ENCODE results near the gene LRFN3. TPM values are rescaled to one million over a fixed set of nuclear protein-coding genes. Genes with fewer than 3 reads are reported as not detected.
A peak's percentile ranks its signal among the peaks of the same experiment; 100 is the strongest.

LRFN3 gene
- total RNA-seq, 4 donors from 2014 or later, result 6.7 to 18.5 (median 9.1) TPM

DNA sequence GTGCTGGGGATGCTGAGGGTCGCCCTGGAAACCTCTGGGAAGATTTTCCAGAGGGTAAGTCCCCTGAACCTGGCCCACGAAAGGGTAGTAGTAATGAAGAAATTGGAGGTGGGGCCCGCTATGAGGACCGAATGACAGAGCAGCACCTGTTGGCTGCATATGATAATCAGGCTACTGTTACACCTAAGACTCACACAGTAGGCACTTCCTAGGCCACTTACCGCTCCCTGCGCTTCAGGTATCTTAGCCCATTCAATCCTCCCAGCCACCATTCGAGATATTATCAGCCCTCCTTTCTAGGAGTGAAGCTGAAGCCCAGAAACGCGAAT, 4.3 kb upstream of the LRFN3 start:
- no peak for ATAC-seq
- no peaks in the 10 kb centered on the region for H3K9me3 ChIP-seq
- H3K4me3 ChIP-seq, result no peak overlapping the region
- H3K27me3 ChIP-seq, result no peaks in the 10 kb centered on the region
- 0 to 4% methylated on average over 1 to 9 of the region's 9 CpGs for WGBS, 2 donors (ENCODE audit: low coverage in 1 of 2)
- TF ChIP-seq POLR2A (IDR thresholded peaks at IDR 0.05) (no peak), EP300 (IDR thresholded peaks at IDR 0.05) (no peak), POLR2AphosphoS5 (IDR thresholded peaks at IDR 0.05) (no peak)
- TF ChIP-seq, protein P1, sequence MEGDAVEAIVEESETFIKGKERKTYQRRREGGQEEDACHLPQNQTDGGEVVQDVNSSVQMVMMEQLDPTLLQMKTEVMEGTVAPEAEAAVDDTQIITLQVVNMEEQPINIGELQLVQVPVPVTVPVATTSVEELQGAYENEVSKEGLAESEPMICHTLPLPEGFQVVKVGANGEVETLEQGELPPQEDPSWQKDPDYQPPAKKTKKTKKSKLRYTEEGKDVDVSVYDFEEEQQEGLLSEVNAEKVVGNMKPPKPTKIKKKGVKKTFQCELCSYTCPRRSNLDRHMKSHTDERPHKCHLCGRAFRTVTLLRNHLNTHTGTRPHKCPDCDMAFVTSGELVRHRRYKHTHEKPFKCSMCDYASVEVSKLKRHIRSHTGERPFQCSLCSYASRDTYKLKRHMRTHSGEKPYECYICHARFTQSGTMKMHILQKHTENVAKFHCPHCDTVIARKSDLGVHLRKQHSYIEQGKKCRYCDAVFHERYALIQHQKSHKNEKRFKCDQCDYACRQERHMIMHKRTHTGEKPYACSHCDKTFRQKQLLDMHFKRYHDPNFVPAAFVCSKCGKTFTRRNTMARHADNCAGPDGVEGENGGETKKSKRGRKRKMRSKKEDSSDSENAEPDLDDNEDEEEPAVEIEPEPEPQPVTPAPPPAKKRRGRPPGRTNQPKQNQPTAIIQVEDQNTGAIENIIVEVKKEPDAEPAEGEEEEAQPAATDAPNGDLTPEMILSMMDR (IDR thresholded peaks at IDR 0.05), result no peak
- peaks cover 2 to 27% (median 15%) of the 10 kb centered on the region in 3 donors for H3K4me1 ChIP-seq
- H3K36me3 ChIP-seq, result no peaks in the 10 kb centered on the region
- peak overlapping the region in 2 of 4 donors; percentile 32 to 51 for H3K27ac ChIP-seq

DNA sequence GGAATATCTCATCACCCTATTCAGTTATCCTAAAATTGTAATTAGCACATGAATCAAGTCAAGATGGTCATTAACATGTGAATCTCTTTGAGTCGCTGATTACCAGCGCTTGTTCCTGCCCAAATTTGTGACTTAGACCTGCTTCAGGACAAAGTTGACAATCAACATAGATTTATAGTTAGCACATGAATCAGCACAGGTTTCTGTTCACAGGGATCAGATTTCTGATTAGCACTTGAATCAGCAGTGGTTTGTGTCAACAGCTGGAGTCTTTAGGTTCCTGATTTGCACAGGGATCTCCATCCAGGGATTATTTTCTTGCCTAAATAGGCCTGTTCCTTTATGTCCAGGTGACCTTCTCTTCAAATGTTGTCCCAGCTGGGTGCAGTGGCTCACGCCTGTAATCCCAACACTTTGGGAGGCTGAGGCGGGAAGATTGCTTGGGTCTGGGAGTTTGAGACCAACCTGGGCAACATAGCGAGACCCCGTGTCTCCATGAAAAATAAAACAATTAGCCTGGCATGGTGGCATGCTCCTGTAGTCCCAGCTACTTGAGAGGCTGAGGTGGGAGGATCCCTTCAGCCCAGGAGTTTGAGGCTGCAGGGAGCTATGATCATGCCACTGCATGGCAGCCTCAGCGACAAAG, 3.8 kb upstream of the LRFN3 start:
- TF ChIP-seq POLR2A (IDR thresholded peaks at IDR 0.05), result no peak
- no peak overlapping the region for H3K4me3 ChIP-seq
- WGBS, 2 donors (ENCODE audit: low coverage in 1 of 2), result 50 to 61% methylated on average over 2 to 6 of the region's 7 CpGs
- no peaks in the 10 kb centered on the region for H3K27me3 ChIP-seq
- no peaks in the 10 kb centered on the region for H3K36me3 ChIP-seq
- ATAC-seq, result no peak
- H3K4me1 ChIP-seq, result peaks cover 2 to 33% (median 17%) of the 10 kb centered on the region in 3 donors
- no peaks in the 10 kb centered on the region for H3K9me3 ChIP-seq
- no peak overlapping the region for H3K27ac ChIP-seq

DNA sequence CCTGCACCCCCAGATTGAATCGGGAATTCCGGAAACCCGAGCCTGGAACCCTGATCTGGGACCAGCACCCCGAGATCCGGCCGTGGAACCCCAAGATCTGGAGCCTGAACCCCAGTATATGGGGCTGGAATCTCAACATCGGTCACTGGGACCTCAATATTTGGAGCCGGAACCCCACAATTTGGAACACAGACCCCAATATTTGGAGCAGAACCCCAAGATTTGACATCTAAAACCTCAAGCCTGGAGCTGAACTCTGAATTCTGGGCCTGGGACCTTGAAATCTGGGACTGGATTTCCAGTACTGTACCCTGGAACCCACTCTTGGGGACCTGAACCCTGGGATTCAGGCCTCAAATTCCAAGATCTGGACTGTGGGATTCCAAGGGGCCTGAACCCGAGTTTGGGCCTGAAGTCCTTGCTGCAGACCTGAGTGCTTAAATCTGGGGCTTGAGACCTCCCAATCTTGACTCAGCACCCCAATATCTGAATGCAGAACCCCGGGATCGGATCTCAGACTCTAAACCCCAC, 629 bp downstream of the LRFN3 start:
- Histone ChIP-seq H3K4me1 (peaks cover 2 to 43% (median 17%) of the 10 kb centered on the region in 3 donors), H3K4me3 (peak overlapping the region; percentile 42 to 85), H3K9me3 (no peaks in the 10 kb centered on the region), H3K36me3 (peaks cover 0 to 29% of the 10 kb centered on the region in 2 donors), H3K27me3 (no peaks in the 10 kb centered on the region), H3K27ac (peak overlapping the region; percentile 13 to 93 (median 90))
- no peak for ATAC-seq
- WGBS, 2 donors (ENCODE audit: low coverage in 1 of 2), result 0% methylated on average over 1 of the region's 11 CpGs; no CpG with 5 or more reads in 1 of the 2 donors
- TF ChIP-seq POLR2A (IDR thresholded peaks at IDR 0.05) (no peak), EP300 (IDR thresholded peaks at IDR 0.05) (no peak), POLR2AphosphoS5 (IDR thresholded peaks at IDR 0.05) (no peak)
- TF ChIP-seq, protein P1 (IDR thresholded peaks at IDR 0.05), result no peak

DNA sequence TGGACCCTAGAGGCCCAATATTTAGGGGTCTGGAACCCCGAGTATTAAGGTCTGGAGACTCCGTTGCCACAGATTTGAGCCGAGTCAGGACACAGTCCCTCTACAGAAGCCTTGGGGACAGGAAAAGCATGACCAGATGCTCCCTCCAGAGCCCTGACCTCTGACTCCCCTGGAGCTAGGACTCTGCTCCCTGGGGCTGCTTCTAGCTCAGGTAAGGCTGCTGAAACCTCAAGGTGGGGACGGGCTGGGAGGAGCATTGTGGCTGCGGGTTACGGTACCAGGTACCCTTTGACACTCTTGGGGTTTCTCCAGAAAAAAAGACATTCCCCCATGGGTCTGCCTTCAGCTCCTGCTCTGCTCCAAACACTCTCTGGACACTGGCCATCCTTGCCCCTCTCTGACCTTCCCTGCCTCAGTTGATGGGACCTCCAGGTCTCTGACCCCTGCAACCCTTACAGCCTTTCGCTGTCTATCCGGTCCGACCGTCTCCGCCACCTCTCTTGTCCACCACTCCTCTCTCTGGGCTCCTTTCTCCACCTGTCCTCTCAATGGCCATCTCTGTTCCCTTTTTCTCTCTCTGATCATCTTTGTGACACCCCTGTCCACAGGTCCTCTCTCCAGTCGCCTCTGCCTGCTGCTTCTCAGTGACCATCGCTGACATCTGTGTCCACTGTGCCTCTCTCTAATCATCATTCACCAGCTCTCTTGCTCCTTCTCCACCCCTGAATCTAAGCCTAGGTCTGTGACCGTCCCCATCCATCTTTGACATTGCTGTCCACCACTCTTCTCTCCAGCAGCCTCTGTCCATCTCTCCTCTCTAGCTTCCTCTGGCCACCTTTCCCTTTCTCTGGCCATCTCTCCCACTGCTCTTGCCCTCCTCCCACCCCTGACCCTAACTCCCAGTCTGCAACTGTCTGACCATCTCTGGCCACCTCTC, 1.4 kb downstream of the LRFN3 start:
- WGBS, 2 donors (ENCODE audit: low coverage in 1 of 2), result 35 to 43% methylated on average over 10 to 12 of the region's 14 CpGs
- no peak for ATAC-seq
- H3K4me3 ChIP-seq, result peak overlapping the region; percentile 42 to 85
- H3K27ac ChIP-seq, result peak overlapping the region in 3 of 4 donors; percentile 90 to 93 (median 91)
- H3K4me1 ChIP-seq, result peaks cover 2 to 40% (median 13%) of the 10 kb centered on the region in 3 donors
- peaks cover 0 to 37% of the 10 kb centered on the region in 2 donors for H3K36me3 ChIP-seq
- H3K9me3 ChIP-seq, result no peaks in the 10 kb centered on the region
- H3K27me3 ChIP-seq, result no peaks in the 10 kb centered on the region
- TF ChIP-seq POLR2A (IDR thresholded peaks at IDR 0.05) (no peak), EP300 (IDR thresholded peaks at IDR 0.05) (no peak)
- TF ChIP-seq, protein P1 (IDR thresholded peaks at IDR 0.05), result no peak
